Measurements from ENCODE around the gene ABCA10. TPM values are rescaled to one million over a fixed set of nuclear protein-coding genes. Genes with fewer than 3 reads are reported as not detected.

ABCA10 gene
- total RNA-seq, 1 experiment from 2014 or later: 0.34 TPM

DNA sequence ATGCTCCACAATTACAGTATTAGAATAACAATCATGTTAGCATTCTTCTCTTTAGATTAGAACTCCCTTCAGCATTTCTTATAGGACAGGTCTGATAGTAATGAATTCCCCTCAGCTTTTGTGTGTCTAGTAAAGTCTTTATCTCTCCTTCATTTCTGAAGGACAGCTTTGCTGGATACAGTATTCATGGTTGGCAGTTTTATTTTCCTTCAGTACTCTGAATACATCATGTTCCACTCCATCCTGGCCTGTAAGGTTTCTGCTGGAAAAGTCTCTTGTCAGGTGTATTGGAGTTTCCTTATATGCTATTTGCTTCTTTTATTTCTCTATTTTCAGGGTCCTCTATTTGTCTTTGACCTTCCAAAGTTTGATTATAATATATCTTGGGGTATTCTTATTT is 4.0 kb upstream of the ABCA10 start:
- 0 out of 4 replicates have a peak, but pooled peaks cover 0 to 3% of the 10 kb centered on the region in 2 experiments for H3K4me1 ChIP-seq (ENCODE audit: control insufficient read depth in 1 of 2, insufficient read depth in 2 of 2, low read length in 2 of 2)
- no peaks in the 10 kb centered on the region for H3K9me3 ChIP-seq (ENCODE audit: control insufficient read depth in 1 of 2, insufficient read depth in 1 of 2, low read depth in 1 of 2, low read length in 2 of 2)
- ChIA-PET RAD21 (ENCODE audit: low non-redundant PET in 1 of 2, low total read pairs in 2 of 2, uncharacterized antibody in 2 of 2, unreplicated experiment in 2 of 2) (interaction anchor here in 1 of 2 experiments (1.5 kb wide), 1 partner anchor 458 kb away, joined by 3 read pairs; no protein-coding TSS in a partner anchor), CTCF (interaction anchor here (4.1 to 6.3 kb wide), 2 partner anchors 13 to 458 kb away, joined by 20 to 86 read pairs; no protein-coding TSS in a partner anchor), POLR2A (no interaction called here)
- no peaks in the 10 kb centered on the region for H3K79me2 ChIP-seq (ENCODE audit: insufficient read depth, low read length)
- H3K4me2 ChIP-seq (ENCODE audit: low read length): no peak overlapping the region
- H3K27me3 ChIP-seq (ENCODE audit: insufficient read depth, low read length): no peaks in the 10 kb centered on the region
- H3K9ac ChIP-seq (ENCODE audit: low read length): no peak overlapping the region
- no peak for TF ChIP-seq EZH2 (IDR thresholded peaks at IDR 0.05)
- TF ChIP-seq ZFX (IDR thresholded peaks at IDR 0.05): no peak
- TF ChIP-seq YY1 (IDR thresholded peaks at IDR 0.05; ENCODE audit: extremely low read depth, insufficient replicate concordance, low read depth, low read length): no peak
- no peak for TF ChIP-seq RAD21 (IDR thresholded peaks at IDR 0.05; ENCODE audit: low read depth)
- TF ChIP-seq ATF3 (IDR thresholded peaks at IDR 0.05): no peak
- no peak for TF ChIP-seq REST (IDR thresholded peaks at IDR 0.05; ENCODE audit: low read depth)
- TF ChIP-seq ZNF274 (IDR thresholded peaks at IDR 0.05; ENCODE audit: low read depth, low read length): no peak
- no peak for TF ChIP-seq SIN3A (IDR thresholded peaks at IDR 0.05; ENCODE audit: low read depth)
- TF ChIP-seq, protein P1, sequence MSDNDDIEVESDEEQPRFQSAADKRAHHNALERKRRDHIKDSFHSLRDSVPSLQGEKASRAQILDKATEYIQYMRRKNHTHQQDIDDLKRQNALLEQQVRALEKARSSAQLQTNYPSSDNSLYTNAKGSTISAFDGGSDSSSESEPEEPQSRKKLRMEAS (IDR thresholded peaks at IDR 0.05): no peak
- H3K27ac ChIP-seq (ENCODE audit: low read depth, low read length): no peak overlapping the region
- BruUV-seq (replicated peaks): no TSS peak
- no peaks in the 10 kb centered on the region for H4K20me1 ChIP-seq (ENCODE audit: insufficient read depth)
- H3K4me3 ChIP-seq (replicated peaks in 1 of 2; ENCODE audit: low read depth in 1 of 2, low read length in 2 of 2): no peak overlapping the region
- intact Hi-C loops (cut with micrococcal nuclease): no loop called here
- H3K36me3 ChIP-seq (ENCODE audit: control insufficient read depth in 1 of 2, insufficient read depth in 2 of 2, low read length in 2 of 2): no peaks in the 10 kb centered on the region
- no peak for DNase-seq (ENCODE audit: low read depth, low spot score)
- no peak for ATAC-seq
- H3K9me2 ChIP-seq (ENCODE audit: insufficient read depth): no peaks in the 10 kb centered on the region; the same call in 1 of the 2 replicates
- H2AFZ ChIP-seq (ENCODE audit: low read depth, low read length, poor library complexity, severe bottlenecking): no peak overlapping the region
